ENCODE data around the gene CXCR4. TPM values are rescaled to one million over a fixed set of nuclear protein-coding genes. Genes with fewer than 3 reads are reported as not detected.

CXCR4 gene
- total RNA-seq, 1 donor from 2014 or later: 0.88 TPM

- Histone ChIP-seq H3K27me3 (ENCODE audit: control insufficient read depth, insufficient read depth, low read length) (peaks cover 36% of the 10 kb centered on the region), H3K36me3 (ENCODE audit: control insufficient read depth, insufficient read depth, low read length) (no peaks in the 10 kb centered on the region), H3K4me3 (ENCODE audit: low read depth, low read length) (no peak overlapping the region)
- no peak for DNase-seq (ENCODE audit: low read depth)
- no peak for TF ChIP-seq CTCF (IDR thresholded peaks at IDR 0.05; ENCODE audit: insufficient read depth, low read length, poor library complexity, severe bottlenecking)
These were observed 2.7 kb downstream of the CXCR4 start for GRCh38 chr2:136115183-136115761.

DNA sequence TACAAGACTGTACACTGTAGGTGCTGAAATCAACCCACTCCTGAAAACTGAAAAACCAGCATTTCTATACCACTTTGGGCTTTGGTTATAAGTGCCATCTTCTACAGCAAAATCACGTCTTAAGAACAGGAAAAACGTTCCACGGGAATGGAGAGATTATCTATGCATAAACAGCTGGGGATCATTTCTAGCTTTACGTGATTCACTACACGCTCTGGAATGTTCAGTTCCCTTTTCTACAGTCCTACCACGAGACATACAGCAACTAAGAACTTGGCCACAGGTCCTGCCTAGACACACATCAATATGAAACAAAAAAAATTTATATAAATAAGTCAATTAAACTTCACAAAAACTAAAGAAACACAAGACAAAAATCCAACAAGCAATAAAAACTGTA, 3.6 kb downstream of the CXCR4 start:
- Histone ChIP-seq H3K36me3 (ENCODE audit: control insufficient read depth, insufficient read depth, low read length) (no peaks in the 10 kb centered on the region), H3K4me3 (ENCODE audit: low read depth, low read length) (no peak overlapping the region), H3K27me3 (ENCODE audit: control insufficient read depth, insufficient read depth, low read length) (peaks cover 34% of the 10 kb centered on the region)
- TF ChIP-seq CTCF (IDR thresholded peaks at IDR 0.05; ENCODE audit: insufficient read depth, low read length, poor library complexity, severe bottlenecking): no peak
- DNase-seq (ENCODE audit: low read depth): no peak

DNA sequence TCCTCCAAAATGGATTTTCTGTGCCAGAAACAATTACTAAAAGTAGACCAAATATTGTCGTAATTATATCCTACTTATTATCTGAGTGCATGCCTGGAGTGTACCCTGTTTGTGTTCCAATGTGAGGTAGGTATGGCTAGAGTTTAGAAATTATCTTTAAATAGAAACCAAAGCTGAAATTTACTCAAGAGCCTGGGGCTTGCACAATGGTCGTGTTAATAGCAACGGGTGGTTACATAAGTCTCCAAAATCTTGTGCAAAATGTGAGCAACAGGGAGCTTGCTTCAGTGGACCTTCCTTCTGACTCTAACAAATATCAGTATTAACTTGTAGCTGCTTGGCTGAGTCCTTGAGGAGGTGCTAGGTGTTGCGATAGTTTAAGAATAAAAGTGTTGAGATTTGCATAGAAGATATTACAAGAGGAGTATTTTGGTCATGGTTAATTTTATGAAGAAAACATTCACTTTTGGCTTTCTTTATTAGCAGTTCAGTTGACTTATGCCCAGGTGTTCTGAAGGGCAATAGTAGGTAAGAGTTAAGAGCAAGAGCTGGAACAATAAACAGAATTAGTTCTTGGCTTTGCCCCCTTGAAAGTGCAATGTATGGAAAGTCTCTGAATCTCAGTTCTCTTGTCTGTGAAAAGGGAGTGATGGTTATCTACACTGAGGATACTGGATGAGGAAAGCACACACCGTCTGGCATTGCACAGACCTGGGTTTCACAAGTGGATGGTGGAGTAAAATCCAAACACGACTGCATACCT, 4.6 kb downstream of the CXCR4 start:
- Histone ChIP-seq H3K4me3 (ENCODE audit: low read depth, low read length) (no peak overlapping the region), H3K27me3 (ENCODE audit: control insufficient read depth, insufficient read depth, low read length) (peaks cover 28% of the 10 kb centered on the region), H3K36me3 (ENCODE audit: control insufficient read depth, insufficient read depth, low read length) (no peaks in the 10 kb centered on the region)
- no peak for DNase-seq (ENCODE audit: low read depth)
- no peak for TF ChIP-seq CTCF (IDR thresholded peaks at IDR 0.05; ENCODE audit: insufficient read depth, low read length, poor library complexity, severe bottlenecking)

- TF ChIP-seq CTCF (IDR thresholded peaks at IDR 0.05; ENCODE audit: insufficient read depth, low read length, poor library complexity, severe bottlenecking): no peak
- H3K4me3 ChIP-seq (ENCODE audit: low read depth, low read length): no peak overlapping the region
- no peak for DNase-seq (ENCODE audit: low read depth)
- H3K36me3 ChIP-seq (ENCODE audit: control insufficient read depth, insufficient read depth, low read length): no peaks in the 10 kb centered on the region
- peaks cover 25% of the 10 kb centered on the region for H3K27me3 ChIP-seq (ENCODE audit: control insufficient read depth, insufficient read depth, low read length)
These were observed 5.4 kb downstream of the CXCR4 start for GRCh38 chr2:136112317-136113208.

GRCh38 chr2:136111711-136112110, 6.2 kb downstream of the CXCR4 start:
- H3K36me3 ChIP-seq (ENCODE audit: control insufficient read depth, insufficient read depth, low read length): no peaks in the 10 kb centered on the region
- no peak for TF ChIP-seq CTCF (IDR thresholded peaks at IDR 0.05; ENCODE audit: insufficient read depth, low read length, poor library complexity, severe bottlenecking)
- H3K4me3 ChIP-seq (ENCODE audit: low read depth, low read length): no peak overlapping the region
- no peak for DNase-seq (ENCODE audit: low read depth)
- peaks cover 16% of the 10 kb centered on the region for H3K27me3 ChIP-seq (ENCODE audit: control insufficient read depth, insufficient read depth, low read length)
